GM12874 (cell line): Measurements from ENCODE around the gene NAT10.

ENCODE experiments used
- TF ChIP-seq, protein P1 (sequence below): IDR thresholded peaks from 2 replicates; pipeline ENCODE4 v1.5.1; 2011; ENCODE audit warnings: low read depth, mild to moderate bottlenecking, control low read depth, low read length, moderate library complexity; ENCODE audit not compliant: insufficient read depth

The NAT10 gene

DNA sequence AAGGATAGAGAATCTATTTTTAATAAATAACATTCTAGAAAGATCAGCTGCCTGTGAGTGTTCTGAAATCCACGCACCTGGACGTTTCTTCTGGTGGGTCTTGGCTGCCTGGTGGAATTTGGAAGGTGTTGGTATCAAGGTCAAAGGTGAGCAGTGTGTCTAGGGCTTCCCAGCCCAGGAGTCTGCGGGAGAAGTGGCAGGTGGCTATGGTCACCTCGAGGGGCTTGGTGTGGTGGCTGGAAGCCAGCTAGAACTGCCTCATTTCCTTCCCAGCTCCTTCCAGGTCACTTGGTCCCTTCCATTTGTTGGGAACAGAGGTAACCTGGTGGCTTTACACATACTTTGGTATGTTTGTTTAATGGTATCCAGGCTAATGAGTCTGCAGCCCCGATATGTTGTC is 41.4 kb downstream of the NAT10 start:
- TF ChIP-seq, protein P1, sequence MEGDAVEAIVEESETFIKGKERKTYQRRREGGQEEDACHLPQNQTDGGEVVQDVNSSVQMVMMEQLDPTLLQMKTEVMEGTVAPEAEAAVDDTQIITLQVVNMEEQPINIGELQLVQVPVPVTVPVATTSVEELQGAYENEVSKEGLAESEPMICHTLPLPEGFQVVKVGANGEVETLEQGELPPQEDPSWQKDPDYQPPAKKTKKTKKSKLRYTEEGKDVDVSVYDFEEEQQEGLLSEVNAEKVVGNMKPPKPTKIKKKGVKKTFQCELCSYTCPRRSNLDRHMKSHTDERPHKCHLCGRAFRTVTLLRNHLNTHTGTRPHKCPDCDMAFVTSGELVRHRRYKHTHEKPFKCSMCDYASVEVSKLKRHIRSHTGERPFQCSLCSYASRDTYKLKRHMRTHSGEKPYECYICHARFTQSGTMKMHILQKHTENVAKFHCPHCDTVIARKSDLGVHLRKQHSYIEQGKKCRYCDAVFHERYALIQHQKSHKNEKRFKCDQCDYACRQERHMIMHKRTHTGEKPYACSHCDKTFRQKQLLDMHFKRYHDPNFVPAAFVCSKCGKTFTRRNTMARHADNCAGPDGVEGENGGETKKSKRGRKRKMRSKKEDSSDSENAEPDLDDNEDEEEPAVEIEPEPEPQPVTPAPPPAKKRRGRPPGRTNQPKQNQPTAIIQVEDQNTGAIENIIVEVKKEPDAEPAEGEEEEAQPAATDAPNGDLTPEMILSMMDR: no peak

DNA sequence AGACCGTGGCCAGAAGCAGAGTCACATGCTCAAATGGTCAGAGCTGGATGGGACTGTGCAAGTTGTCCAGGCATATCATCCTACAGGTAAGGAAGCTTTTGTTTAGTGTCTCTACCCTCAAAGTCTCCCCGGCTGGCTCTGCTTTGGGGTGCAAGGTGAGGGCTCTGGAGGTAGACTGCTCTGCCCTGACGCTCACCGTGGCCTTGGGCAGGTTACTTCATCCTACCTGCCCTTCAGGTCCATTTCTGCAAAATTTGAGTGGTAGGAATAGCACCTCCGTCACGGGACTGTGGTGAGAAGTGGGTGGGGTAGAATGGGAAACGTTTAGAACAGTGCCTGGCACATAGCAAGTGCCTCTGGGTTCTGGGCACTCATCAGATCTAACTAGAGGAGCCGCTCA is 42.2 kb downstream of the NAT10 start:
- TF ChIP-seq, protein P1: no peak

DNA sequence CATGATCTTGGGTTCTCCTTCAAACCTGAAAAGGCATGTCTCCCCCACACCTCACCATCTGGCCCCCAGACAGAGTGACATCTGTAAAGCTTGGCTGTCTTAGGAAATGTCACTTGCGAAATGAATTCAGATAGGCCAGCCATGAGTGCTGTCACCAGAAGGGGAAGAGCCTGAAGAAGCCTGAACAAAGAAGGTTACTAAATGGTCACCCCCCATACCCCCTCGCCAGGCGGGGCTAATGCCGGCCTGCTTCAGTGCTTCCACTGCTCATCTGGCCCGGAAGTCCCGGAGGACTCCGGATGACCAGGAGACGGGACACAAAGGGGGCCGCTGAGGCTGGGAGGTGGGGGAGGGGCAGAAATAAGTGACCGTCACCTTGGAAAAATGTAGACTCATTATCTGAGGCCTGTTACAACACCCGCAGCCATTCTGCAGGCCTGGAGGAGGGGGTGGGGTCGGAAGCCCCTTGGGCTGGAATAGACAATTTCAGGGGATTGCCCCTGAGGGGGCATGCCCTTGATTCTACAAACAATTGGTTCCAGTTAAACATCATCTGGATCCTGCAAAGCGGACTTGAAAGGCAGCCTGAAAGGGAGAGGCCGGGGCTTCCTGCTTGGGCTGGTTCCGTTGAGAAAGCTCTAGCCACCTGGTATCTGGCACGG is 43.2 kb downstream of the NAT10 start:
- TF ChIP-seq, protein P1: no peak

DNA sequence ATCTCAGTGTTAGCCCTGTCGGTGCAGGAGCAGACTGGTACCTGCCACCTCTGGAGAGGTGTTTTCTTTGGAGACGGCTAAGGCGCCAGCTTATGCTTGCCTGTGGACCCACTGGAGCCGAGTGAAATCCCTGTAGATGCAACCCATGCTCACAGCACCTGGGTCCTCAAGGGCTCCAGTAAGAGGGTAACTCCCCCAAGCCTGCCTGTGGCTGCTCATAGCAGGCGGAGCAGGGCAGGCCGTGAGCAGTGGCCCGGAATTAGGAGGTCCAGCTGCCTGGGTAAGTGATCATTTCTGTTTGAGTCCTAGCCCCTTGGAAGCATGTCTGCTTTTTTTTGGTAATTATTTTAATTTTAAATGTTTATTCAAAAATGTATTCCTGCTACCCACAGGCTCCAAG is 43.8 kb downstream of the NAT10 start:
- TF ChIP-seq, protein P1: no peak

DNA sequence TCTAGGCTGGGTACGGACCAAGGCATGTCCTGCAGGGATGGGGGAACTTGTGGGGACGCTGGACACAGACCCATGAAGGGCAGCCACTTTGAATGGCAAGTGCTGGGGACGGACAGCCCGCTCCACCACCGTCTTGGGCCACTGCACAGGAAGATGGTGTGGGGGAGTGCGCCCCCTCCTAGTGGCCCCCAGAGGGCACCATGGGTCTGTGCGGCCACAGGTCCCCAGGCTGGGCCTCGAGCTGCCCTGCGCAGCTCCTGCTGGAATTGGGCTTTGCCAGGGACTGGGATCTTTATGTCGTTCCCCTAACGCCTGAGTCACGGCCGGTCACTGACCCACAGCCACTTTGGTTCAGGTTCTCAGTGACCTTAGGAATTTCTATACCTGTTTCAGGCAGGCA is 44.4 kb downstream of the NAT10 start:
- TF ChIP-seq, protein P1: peak; percentile 34; the same call in 1 of the 2 replicates

DNA sequence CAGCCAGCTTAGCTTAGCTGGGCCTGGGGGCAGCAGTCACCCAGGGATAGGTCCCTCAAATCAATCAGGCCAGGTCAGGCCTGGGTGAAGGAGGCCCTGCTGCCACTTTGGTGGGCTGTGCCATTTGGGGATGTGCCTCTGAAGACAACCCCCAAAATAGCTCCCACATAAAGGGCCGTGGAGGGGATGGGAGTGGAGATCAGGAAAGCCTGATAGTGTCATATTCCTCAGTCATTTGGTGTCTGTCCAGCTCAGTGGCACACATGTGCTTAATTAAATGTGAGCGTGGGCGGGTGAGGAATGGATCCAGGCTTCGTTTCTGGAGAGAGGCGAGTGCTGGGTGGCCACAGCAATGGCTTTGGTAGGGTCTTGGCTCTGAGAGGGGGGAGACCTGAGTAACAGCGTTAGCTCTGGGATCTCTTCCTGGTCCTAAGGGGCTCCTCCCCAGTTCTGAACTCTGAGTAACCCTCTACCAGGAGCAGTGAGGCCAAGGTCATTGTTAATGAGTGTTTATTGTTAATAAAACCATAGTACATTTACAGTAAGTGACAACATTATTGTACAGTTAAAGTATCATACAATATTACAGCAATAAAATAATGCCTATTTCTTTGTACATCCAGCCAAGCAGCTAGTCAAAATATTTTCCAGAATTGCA is 45.2 kb downstream of the NAT10 start:
- TF ChIP-seq, protein P1: no peak

DNA sequence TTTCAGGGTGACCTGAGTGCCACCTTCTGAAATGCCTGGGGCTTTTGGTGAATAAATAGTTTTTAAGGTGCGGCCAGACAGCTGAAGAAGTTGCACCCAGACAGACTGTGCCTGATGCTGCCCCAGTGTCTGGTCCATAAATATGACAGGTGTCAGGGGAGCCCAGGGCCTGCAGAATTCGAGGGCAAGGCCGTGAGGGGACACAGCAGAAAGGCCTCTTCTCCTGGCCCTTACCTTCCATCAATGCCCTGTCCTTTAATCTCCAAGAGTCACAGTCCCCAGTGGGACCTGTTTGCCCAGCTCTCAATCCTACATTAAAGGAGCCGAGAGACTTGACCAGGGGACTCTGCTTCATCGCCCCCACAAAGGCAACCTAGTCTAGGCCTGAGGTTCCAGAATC is 45.7 kb downstream of the NAT10 start:
- TF ChIP-seq, protein P1: no peak
